GM18951 (cell line): ENCODE data around the gene COL18A1.

ENCODE experiments used
- POLR2A ChIP-seq: IDR thresholded peaks from 4 replicates; pipeline ENCODE4 v1.6.1; 2011; ENCODE audit warnings: mild to moderate bottlenecking; ENCODE audit not compliant: insufficient read length, insufficient read depth; ENCODE audit errors: extremely low read depth
- in situ Hi-C: fragments of 300-500 bp; cut with MboI; formaldehyde crosslinking; loops from one replicate; pipeline ENCODE4 v1.12.0; 2022; ENCODE audit warnings: low sequenced_read_pairs, mixed read lengths, inconsistent platforms; ENCODE audit not compliant: unreplicated experiment

COL18A1 gene

DNA sequence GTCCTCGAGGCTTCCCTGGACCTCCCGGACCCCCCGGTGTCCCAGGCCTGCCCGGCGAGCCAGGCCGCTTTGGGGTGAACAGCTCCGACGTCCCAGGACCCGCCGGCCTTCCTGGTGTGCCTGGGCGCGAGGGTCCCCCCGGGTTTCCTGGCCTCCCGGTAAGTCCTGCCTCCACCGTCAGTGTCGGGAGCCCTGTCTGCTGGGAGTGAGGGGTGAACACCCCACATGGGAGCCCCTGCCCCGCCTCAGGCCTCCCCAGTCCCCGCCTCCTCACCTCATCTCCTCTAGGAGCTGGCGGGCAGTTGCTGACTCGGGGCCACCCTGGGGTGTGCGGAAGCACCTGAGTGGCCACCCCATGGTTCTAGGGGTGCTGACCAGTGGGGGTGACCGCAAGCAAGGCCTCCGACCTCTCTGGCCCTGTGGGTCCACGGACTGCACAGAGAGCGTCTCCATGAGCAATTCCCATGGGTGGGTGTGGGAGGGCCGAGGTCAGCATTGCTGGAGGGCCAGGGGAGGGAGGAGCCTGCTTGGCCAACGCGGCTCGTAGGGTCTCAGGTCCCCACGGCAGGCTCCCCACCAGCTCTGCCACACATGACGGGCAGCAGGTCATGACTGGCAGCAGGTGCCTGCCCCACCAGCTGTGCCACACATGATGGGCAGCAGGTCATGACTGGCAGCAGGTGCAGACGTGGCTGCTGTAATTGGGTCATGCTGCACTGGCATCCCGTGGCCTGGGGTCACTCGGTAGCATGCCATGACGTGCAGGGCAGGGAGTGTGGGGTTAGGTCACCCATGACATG lies 75.9 kb downstream of the COL18A1 start:
- in situ Hi-C loops, result no loop called here

DNA sequence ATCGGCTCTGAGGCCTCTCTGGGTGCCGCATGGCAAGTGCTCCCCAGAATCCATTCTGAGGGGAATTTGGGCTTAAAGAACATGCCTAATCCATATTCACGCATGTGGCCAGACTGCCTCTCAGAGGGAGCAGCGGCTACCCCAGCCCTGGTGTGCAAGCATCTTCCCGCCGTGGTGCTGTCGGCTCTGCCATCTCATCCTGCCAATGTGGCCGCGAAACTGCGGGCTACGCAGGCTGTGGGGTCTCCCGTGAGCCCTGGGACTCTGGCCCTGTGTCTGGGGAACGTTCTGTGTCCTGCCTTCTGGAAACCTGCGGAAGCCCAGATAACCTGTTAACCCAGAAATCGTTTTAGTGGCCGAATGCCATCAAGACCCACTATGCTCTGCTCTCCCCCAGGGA lies 76.6 kb downstream of the COL18A1 start:
- in situ Hi-C loops, result no loop called here
- TF ChIP-seq POLR2A, result no peak

More for the DNA sequence above, 75.9 kb downstream of the COL18A1 start:
- TF ChIP-seq POLR2A, result no peak

DNA sequence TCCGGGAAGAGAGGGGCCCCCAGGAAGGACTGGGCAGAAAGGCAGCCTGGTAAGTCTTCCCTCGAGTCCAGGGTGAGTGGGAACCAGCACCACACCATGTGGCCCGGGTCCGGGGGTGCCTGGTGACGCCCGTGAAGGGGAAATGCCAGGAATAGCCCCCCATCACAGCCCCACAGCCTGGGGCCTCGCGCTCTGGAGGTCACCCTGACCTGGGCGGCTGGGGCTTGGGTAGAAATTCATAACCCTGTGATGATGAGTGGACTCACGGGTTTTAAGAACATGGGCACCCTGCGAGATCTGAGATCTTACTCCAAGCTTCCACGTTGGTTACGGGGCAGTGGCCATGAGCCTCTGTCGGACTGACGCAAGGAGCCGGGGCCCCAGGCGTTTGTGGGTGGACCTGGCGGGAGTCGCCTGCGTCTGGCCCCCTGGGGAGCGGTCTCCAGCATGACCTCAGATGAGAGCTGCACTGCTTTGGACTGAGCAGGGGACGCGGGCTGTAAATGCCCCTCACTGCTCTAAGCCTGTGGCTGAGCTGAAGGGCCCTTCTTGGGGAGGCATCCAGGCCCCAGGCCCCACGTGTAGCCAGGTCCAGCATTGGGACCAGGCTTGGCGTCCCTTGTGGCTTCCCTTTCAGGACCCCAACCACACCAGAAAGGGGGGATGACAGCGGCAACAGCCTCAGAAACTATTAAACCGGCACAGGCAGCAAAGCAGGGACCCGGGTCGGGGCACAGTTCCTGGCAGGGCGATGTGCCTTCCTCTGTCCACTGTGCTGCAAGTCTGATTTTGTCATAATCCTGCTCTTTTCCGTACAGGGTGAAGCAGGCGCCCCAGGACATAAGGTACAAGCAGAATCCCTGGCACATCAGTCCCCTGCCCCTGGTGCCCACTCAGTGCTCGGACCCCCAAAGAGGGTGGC lies 77.3 kb downstream of the COL18A1 start:
- TF ChIP-seq POLR2A, result no peak
- in situ Hi-C loops, result no loop called here

DNA sequence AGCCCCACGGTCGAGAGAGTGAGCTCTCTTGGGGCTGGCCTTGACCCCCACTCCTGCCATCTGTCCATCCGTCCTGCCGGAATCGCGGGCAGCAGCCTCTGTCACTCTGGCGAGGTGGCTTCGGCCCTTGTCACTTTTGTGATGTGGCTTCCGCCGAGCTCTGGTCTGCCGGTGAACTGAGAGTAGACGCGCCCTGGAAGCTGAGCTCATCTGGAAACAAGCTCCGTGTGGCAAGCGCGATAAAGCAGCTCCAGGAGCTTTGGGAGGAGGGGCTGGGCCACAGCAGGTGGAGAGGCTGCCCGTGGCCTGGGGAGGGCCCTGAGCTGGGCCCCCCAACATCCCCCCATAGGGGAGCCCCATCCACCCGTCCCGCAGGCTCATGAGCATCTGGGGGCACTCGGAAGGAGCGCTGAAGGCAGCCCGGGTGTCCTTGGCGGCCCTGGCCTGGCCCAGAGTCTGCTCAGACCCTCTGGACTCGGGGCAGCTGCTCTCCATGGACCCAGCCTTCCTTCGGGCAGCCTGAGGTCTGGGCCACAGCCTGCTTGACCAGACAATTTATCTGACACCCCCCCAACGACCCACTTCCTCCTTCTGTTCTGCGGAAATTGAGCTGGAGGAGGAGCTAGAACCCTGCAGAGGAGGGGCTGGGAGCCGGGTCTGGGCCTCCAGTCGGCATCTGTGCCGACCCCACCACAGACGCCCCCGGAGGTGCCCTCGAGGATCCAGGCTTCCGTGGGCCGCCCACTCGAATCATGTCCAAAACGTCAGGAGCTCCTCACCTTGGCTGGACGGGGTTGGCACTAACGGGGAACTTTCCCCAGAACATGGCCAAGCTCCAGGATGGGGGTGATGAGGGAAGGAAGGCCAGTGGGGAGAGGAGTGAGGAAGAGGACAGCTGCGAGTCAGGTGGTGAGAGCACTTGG lies 78.2 kb downstream of the COL18A1 start:
- no peak for TF ChIP-seq POLR2A
- in situ Hi-C loops, result no loop called here

DNA sequence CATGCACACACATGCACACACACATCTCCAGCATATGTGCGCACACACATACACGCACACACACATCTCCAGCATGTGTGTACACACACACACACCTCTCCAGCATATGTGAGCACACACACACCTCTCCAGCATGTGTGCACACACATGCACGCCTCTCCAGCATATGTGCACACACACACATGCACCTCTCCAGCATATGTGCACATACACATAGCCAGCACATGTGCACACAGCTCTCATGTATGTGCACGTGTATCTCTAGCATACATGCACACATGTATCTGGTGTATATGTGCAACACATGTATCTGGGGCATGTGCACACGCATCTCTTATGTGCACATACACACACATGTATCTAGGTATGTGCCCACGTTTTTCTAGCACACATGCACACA lies 79.4 kb downstream of the COL18A1 start:
- TF ChIP-seq POLR2A, result no peak
- in situ Hi-C loops, result no loop called here

DNA sequence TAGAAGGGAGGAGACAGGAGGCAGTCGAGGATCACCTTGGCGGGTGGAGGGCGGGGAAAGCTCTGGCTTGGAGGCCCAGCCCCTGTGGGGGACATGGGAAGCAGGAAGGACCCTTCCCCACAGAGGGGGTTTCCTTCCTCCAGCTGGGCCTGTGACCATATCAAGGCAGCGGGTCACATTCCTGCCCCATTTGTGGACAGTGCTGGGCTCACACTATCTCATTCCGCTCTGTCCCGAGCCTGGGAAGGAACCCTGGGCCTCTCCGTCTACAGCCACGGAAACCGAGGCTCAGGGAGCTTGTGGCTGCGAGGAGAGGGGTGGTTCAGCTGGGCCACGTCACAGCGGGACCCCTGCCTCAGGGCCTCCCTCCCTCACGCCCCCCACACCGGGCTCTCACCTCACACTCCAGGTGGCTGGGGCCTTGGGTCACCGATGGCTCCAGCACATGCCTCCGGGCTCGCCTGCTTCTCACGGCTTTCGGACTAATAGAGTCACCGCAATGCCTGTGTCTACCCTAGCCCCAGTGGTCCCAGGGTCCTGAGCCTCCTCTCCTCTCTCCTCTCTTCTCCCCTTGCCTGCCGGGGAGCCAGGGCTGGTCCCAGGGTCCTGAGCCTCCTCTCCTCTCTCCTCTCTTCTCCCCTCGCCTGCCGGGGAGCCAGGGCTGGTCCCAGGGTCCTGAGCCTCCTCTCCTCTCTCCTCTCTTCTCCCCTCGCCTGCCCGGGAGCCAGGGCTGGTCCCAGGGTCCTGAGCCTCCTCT lies 80.9 kb downstream of the COL18A1 start:
- in situ Hi-C loops, result no loop called here
- no peak for TF ChIP-seq POLR2A

DNA sequence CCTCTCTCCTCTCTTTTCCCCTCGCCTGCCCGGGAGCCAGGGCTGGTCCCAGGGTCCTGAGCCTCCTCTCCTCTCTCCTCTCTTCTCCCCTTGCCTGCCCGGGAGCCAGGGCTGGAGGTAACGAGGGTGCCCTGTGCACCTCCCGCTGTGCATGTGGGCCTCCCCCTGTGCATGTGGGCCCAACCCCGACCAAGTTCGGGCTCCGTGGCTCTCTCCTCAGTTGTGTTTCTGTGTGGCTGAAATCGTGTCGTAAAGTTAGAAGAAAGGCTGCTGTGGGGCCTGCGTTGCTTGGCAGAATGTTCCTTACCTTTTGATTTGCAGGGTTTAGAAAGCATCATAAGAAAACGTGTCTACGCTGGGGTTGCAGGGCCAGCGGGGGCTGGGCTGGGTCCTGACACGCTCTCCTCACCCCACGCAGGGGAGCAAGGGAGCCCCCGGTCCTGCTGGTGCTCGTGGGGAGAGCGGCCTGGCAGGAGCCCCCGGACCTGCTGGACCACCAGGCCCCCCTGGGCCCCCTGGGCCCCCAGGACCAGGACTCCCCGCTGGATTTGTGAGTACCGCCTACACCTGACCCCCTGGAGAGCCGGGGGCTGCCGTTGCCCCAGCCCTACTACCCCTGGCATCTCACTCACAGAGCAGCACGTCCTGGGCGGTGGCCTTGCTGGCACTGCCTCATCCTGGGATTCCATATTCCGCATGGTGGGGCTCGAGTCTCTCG lies 81.6 kb downstream of the COL18A1 start:
- no peak for TF ChIP-seq POLR2A
- in situ Hi-C loops, result no loop called here

DNA sequence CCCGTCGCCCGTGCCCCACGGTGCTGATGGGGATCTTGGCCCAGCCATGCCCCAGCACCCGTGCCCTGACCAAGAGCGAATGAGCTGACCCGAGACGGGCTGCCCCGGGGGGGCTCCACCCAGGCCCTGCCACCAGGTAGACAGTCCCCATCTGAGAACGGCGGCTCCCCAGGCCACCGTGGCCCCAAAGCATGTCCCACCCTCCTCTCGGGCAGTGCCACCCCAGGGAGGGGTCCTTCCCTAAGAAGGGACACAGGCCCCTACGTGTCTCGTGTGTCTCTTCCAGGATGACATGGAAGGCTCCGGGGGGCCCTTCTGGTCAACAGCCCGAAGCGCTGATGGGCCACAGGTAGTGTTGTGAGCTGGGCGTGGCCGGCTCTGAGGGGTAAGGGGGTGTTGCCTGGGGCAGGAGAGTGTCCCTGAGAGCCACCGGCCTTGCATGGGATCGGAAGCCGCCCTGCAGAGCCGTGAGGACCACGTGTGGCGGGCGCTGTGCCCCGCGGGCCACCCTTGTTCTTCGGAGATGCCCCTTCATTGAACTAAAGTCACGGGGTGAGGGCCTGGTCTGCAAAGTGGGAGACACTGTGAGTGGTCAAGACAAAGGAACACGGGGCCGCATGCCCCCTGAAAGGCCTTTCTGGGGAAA lies 82.3 kb downstream of the COL18A1 start:
- TF ChIP-seq POLR2A, result no peak
- in situ Hi-C loops, result no loop called here

DNA sequence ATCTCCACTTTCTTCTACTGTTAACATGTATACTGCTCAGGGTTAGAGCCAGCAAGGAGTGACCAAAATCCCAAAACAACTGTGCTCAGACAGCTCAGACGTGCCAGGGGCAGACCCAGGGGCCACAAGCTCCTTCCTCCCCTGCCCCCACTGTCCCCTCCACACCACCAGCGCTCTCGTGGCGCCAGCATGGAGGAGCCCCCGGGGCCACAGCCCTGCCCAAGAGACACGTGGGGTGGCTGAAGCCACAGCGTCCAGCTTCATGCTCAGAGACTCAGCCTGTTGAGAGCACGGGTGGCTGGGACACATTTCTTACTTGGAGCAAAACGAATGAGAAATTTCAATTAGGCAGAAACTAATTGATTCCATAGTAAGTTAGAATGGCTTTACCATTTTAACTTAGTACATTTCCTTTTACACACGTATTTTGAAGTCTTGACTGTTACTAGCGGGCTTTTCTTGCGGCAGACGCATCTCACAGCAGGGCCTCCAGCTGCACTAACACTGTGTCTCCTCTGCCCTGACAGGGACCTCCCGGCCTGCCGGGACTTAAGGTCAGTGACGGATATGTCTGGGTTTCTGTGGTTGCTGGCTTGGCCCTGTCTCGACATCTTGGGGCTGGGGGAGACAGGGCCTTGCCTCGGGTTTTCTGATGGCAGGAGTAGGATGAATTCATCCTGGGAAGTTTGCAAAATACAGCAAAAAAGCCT lies 83.1 kb downstream of the COL18A1 start:
- no peak for TF ChIP-seq POLR2A
- in situ Hi-C loops, result no loop called here

DNA sequence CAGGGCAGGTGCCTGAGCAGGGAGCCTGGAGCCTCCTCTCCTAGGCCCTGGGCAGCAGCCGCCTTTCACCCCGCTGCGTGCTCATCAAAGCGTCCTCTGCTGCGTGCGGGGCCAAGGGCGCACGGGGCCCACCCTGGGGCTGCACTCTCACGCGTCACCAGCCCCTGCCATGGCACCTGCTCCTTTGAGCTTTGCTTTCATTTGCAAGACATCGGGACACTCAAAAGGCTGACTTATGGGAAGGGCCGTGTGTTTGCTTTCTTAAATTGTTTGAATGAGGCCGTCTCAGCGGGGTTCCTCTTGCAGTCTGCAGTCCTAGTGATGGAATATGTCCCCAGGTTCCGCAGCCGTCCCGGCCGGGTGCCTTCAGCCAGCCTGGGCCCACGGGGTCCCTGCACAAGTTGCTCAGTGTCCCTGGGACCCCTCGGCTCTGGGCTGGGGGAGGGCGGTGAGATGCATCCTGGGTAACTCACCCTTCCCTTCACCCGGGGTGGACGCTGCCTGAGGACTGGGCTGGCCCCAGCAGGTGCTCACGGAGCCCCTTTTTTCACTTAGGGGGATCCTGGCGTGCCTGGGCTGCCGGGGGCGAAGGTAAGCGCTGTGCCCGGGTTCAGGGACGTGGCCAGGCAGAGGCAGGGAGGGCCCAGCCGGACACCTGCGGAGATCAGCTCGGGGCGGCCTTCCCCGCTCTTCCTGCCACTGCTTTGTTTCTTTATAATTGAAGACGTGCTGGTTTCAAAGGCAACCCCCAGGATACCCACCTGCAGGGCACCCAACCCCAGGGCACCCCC lies 84.2 kb downstream of the COL18A1 start:
- no peak for TF ChIP-seq POLR2A
- in situ Hi-C loops, result no loop called here
